NCI-H187 (cell line): ENCODE results near the gene MIER3.
"Not testable (repeated sequence)": the region's sequence is repeated elsewhere in the genome, so short reads cannot be mapped to it uniquely, and the experiment has no call there.

Experiments
- DNase-seq, 2 experiments: peaks; one replicate each; lab custom pipeline; 2025; lab: John Stamatoyannopoulos, UW

The MIER3 gene, protein sequence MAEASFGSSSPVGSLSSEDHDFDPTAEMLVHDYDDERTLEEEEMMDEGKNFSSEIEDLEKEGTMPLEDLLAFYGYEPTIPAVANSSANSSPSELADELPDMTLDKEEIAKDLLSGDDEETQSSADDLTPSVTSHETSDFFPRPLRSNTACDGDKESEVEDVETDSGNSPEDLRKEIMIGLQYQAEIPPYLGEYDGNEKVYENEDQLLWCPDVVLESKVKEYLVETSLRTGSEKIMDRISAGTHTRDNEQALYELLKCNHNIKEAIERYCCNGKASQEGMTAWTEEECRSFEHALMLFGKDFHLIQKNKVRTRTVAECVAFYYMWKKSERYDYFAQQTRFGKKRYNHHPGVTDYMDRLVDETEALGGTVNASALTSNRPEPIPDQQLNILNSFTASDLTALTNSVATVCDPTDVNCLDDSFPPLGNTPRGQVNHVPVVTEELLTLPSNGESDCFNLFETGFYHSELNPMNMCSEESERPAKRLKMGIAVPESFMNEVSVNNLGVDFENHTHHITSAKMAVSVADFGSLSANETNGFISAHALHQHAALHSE

DNA sequence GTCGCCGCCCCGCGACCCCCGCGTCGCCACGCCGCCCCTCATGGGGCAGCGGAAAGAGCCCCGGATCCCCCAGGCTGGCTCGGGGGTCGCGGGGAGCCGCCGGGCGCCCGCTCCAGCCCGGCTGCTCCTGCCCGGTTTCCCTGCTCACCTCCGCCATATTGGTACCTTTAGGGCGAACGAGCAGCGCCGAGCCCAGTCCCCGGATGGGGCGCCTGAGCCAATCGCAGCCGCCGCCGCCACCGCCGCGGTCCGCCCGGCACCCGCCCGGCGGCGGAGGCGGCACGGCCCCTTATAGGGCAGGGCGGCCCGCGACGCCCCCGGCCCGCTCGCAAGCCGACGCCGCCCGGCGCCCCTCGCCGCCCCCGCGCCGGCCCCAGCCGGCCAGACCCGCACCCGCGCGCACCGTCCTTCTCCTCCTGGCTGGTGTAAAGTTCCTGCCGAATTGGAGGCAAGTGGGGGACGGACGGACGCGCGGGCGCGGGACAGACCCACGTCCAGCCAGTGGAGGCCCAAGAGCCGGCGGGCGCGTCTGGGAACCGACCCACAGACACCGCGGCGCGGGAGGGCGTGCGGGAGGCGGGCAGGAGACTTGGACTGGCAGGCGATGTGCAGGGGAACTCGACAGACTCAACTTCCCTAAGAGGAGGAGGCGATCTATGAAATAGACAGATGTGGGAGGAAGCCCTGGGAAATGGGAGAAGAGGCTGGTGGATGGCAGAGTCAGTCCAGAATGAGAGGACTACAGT, at the start of gene MIER3:
MIER3 (minus strand) TSS at position 178 of the 746 bp plus-strand sequence; CDS start at position 157, 21 bp downstream.
- DNase-seq: peak in 1 of 2 experiments; percentile 57

DNA sequence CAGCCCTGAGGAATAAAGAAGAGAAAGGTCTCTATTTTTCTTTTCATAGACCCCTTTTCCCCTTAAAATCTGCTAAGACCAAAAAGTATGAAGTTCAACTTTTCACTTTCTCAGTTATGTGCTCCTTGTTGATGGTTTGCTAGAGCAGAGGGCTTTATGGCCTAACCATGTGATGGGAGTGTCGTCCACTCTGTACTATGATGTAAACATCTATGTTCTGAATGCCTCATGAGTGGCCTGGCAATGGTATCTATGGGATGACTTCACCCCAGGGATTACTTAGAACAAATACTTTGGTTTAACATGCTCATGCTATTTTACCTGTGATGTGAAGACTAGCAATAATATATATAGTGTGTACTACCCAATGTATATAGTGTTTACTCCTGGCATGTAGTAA, 43.7 kb upstream of the MIER3 start:
- DNase-seq: no peak

DNA sequence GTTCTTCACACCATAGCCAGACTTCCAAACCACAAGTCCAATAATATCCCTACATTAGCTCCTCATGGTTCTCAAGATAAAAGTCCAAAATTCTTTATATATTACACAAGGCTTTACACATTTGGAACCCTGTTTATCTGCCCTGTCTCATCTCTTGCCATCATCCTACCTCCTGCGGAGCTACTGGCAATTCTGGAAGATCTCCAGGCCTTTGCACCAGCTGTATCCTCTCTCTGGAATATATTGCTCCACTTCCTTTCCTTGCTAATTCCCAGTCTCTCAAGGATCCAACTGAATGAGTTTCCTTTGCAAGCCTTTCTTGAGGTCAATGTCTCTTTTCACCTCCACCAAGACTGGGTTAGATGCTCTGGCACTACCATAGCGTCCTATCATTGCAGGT, 41.3 kb upstream of the MIER3 start:
- no peak for DNase-seq

DNA sequence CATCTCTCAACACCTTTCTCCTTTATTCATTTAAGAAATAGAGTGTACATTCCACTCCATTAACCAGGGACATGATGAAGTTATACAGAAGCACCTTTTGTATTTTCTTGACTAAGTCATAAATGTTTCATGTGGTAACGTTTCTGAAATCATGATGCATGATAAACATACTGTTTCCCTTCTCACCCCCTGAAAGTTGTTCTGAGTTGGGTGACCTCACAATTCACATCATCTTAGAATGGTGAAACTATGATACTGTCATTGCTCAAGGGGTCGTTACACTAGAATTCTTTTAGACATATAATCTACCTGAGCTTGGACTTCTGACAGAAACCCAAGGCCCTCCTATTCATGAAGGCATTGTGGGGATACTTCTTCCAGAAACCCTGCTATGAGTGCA, 37.8 kb upstream of the MIER3 start:
- no peak for DNase-seq

DNA sequence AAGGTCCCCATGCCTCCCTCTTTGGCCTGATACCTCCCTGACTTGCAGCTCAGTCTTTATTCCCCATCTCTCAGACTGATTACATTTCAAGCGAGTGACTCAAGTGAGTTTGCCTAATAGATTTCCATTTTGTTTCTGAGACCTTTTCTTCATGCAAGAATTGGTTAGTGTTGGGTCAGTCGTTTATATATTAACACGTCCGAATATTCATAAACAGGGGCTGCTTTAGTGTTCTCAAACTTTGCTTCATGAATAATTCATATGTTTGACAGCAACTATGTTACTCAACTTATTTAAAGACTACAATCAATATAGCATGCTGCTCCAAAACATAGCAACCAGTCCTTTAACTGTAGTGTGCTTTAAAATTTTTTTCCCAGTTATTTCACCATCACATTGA, 36.6 kb upstream of the MIER3 start:
- DNase-seq: no peak

DNA sequence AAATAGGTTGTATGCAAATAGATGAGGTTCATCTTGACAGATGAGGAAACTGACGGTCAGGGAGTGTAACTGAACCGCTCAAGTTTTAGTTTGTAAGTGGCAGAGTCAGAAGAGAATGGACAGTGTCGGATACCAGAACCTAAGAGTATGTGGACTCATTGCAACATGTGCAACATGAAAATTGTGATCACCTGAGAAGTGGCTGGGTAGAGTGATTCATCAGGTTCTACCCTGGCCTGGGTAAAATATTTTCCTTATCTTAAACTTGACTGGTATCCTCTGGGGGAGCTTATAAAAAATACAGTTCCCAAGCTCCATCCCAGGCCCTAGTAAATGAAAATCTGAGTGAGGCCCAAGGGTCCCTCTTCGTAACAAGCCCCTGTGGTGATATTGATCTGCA, 35.2 kb upstream of the MIER3 start:
- DNase-seq: no peak

DNA sequence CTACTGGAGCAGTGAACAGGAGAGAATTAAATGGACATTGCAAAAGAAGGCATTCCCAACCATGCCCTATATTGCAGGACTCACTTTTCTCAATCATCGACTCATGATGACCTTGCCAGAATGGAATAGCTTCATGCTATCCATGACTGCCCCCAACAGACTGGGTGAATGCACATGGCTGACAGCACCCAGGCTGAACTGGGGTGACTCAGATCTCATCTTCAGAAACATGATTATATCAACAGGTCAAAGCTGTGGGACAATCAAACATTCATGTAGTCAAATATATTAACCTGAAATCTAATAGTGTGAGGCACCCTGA, 34.7 kb upstream of the MIER3 start:
- no peak for DNase-seq

DNA sequence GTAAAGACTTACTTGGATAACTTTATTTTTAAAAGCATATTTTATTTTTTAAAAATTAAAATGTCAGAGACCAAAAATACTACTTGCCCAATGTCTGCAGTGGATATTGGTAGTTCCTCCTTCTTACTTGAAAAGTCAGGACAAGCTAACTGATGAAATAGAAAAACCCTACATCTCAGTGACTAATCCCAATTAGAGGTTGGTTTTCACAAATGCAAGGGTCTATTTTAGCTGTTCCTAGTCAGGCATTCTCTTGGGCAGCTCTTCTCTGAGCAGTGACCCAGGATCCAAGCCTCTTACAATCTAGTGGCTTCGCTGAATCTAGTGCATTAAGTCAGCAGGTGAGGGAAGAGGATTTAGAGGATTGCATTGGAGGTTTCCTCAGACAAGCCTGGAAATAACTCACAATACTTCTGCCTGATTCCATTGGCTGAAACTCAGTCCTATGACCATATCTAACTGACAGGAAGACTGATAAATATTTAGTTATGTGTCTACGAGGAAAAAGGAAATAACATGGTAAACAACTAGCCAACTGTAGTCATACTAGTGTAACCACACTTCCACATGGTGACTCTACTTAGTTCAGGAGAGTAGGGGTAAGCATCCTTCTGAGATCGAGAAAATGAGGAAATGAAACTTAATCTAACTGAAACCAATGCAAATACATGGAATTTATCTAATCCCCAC, 34.2 kb upstream of the MIER3 start:
- no peak for DNase-seq

DNA sequence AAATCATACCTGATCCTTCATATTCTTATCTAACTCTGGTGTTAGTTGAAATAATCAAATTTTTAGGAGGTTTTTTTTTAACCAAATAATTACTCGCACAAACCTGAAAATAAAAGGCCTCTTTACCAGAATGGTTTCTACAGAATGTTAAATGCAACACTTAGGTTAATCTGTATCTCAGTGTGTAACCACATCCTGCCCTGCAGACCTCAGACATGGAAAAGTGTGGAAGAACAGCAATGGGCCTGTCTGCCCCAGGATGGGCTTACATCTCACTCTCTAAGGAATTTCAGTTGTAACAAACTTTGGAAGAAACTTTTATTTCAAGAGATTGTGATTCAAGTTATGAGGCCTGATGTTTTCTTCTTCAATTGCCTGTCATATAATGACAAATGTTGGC, 32.5 kb upstream of the MIER3 start:
- no peak for DNase-seq

DNA sequence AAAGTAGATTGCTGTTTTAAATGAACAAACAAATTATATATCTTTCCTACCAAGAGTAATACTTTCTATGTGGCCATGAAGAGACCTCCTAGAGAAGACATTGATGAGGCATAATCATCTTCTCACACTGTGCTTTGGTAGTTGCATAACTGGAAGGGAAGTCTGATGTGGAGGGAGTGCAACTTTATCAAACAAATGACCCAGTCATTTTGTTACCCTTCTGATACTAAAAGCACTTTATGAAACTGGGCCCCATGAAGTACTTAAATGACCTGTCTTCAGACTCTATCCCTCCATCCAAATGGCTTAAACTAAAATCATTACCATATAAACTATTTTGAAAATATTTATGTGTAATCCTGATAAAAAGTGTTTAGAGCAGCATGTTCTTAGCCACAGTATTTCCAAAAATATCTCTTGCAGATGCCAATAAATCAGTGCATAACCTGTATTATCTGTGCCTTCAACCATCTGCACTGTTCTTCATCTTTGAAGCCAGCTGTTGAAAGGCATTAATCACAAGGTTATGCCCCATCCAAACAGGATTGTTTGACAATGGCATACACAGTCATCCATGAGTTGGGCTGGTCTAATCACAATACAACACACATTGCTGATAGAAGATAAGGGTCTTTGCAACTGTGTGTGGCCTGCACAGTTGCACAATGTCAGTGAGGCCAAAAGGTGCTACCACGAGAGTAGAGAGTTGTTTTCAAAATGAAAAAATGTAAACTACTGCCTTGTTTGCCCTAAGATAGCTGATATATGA, 31.9 kb upstream of the MIER3 start:
- no peak for DNase-seq

DNA sequence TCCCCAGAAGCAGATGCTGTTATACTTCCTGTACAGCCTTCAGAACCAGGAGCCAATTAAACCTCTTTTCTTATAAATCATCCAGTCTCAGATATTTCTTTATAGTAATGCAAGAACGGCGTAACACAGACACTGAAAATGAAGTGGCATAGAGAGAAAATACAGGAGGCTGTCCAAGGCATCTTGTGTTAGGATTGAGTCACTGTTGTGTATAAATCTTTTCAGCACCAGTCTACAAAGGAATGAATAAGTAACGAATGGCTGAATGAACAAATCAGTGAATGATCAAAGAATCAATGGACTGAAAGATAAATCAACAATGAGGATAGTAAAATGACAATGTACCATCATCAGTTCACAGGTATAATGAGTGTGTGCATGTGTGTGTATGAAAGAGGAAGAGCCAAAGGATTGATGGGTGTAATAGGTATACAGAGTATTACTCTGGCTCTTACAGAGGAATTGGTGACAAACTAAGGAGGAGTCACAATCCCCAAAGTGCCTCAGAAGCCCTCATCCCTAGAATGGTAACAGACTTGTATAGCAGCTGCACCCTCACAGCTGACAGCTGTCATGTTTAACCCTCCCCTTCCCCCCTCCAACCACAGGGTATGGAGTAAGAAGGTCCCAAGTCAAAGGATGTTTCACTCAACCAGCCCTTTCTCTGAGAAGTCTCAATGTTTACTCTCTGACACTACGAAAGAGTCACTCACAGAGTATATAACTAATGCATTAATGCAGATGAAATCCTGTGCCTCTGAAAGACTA, 29.8 kb upstream of the MIER3 start:
- DNase-seq: no peak

DNA sequence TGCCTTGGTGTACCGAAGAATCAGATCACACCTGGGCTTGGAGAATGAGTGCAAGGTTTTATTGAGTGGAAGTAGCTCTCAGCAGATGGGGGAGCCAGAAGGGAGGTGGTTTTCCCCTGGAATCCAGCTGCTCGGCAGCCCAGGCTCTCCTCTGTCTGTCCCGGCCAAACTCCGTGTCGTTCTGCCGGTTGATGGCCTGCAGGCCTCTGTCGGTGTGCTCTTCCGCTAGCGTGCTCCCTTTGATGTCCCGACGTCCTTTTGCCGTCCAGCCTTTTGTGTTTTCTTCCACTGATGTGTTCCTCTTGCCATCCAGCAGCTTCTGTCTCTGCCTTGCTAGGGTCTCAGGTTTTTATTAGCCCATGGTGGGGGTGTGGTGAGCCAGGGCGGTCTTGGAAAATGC, 28.0 kb upstream of the MIER3 start:
- DNase-seq: no peak

DNA sequence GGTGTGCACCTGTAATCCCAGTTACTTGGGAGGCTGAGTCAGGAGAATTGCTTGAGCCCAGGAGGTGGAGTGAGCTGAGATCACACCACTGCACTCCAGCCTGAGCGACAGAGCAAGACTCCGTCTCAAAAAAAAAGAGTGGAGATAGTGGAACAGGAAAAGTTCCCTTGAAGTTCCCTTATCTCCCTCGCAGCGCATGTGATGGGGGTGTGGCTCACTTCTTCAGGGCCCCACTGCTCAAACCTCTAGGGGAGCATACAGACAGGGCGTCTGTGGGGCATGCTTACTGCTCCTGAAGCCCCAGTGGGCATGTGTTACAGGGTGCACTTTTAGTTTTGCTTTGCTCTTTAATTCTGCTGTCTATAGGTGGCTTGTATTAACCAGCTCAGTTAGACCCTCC, 27.6 kb upstream of the MIER3 start:
- DNase-seq: not testable (repeated sequence)

DNA sequence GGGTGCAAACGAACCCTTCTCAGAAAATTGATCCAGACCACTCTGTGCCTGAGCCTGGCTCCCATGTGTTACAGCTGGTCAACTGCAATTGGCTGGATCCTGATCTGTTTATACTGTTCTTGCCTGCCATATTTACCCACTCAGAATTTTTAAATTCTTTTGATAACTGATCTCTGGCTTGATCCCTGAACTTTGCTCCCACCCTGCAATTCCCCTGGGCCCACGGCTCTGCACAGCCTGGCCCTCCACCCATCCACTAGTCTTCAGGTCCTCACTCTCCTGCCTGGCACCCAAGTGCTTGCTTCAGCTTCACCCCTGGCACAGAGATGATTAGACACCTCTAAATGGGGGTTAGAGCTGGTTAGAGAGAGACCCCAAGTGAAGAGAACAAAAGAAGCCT, 25.9 kb upstream of the MIER3 start:
- DNase-seq: no peak

DNA sequence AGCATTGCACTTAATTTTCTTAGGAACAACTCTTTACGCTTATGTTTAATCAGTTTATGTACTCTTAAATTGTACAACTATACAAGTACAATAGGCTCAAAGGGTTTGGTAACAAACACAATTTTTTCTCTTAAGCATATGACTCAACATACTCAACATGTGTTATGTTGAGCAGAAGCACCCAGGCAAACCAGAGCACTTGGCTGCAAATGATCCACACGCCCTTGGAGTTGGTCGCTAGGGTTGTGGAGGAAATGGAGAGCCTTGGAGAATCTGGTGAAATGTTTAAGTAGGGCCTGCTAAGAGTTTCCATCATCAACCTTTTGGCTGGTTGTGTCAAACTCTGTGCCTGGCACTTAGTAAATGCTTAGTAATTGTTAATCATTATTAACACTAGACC, 25.1 kb upstream of the MIER3 start:
- no peak for DNase-seq

DNA sequence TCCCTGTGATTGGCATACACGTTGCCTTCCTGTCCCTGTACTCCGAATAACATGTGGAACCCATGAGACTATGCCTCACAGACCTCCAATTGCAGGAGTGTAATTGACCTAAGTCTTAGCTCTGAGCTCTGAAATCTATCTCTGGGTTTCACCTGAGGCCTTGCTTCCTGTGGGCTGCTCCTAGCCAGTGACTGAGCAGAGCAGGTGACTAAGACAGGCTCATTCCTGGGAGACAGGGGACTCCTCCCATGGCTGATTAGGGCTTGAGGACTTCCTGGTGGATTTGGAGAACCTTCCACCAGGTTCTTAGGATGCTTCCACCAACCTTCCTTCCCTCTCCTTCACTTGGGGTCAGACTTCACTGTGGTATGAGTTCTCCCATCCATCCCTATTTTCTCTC, 22.3 kb upstream of the MIER3 start:
- DNase-seq: no peak

DNA sequence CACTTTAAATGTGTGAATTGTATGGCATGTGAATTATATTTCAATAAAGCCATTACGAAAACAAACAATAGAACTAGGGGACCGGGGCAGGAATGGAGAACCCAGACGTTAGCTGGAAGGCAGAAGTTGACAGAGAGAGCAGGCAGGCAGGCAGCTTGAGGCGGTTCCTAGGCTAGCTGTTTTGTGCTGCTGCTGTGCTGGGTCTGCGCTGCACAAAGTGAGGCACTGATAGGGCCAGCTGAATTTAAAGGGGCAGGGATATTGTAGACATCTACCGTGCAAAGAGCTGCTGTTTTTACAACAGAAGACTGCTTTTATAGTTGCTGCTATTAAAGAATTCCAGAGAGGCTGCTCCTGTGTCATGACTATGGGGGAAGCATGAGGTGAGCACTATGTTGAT, 21.6 kb upstream of the MIER3 start:
- DNase-seq: no peak

DNA sequence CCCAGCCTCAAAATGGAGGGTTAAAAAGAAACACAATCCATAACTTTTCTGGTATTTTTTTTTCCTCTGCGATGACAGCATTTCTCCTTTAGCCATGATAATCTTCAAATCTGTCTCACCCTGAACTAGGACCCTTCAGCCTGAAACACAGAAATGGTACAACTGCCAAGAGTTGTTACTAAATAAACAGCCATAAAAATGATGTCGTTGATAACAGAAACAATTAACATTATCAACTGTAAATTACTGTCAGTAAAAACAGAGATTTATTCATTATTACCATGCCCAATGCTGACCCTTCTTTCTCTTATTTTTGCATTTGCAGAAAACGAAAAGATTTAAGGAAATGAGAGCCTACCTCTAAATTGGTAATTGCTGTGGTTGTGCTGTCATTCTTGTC, 19.4 kb upstream of the MIER3 start:
- DNase-seq: no peak

DNA sequence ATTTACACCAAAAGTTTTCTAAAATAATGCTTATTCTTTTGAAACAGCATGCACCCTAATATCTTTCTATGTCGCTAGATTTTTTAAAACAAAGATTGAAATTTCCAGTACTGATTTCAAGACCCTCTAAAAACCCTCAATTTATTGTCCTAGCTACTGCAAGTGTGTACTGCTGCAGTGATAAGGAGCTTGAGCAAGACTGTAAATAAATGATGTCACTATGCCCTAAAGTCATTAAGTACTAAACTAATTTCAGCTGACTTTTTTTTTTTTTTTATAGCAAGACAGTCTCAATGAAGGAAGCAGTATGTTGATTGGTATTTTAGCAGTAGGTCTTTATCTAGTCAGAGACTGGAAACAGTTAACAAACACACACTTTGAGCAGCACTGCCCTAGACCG, 12.2 kb upstream of the MIER3 start:
- no peak for DNase-seq

DNA sequence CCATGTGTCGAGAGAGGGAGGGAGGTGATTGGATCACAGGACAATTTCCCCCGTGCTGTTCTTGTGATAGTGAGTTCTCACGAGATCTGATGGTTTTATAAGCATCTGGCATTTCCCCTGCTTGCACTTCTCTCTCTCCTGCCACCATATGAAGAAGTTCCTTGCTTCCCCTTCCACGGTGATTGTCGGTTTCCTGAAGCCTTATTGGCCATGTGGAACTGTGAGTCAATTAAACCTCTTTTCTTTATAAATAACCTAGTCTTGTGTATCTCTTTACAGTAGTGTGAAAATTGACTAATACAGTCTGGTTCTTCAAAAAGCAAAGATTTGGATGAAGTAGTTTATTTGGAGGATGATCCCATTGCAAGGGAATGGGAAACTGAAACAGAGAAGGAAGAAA, 11.3 kb upstream of the MIER3 start:
- no peak for DNase-seq

DNA sequence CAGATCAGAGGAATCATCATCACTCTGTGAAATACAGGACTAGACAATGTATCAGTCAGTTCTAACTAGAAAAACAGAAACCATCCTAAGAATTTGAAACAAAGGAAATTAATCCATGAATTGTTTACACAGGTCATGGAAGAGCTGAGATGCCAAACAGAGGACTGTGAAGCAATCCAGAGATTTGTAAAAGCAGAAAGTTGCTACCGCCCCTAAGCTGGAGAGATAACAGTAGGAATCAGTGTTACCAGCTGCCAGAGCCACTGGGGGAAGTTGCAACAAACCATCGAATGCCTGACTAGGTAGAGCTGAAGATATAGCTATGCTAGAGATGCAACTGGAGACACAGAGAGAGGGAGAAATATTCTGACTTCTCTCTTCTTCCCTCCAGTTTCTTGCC, 10.4 kb upstream of the MIER3 start:
- no peak for DNase-seq
